RWPE1 (cell line): ENCODE results near the gene VRK2.

Source experiments
- CTCF ChIA-PET: fragments of 350-600 bp; sonication (Branson Sonifier 250); formaldehyde crosslinking; extraction: SDS; loops from one replicate; lab custom pipeline; 2021; lab: Yijun Ruan, JAX
- POLR2A ChIA-PET: fragments of 400-600 bp; formaldehyde crosslinking; extraction: SDS; loops from one replicate; lab custom pipeline; 2020; ENCODE audit warnings: antibody characterized with exemption; ENCODE audit not compliant: low non-redundant PET; lab: Yijun Ruan, JAX
- DNase-seq: peaks from one replicate; pipeline ENCODE4 v3.0.0; 2012; ENCODE audit warnings: low spot score
- H3K27ac ChIP-seq: fragments of 450-650 bp; 2 replicates; pipeline ENCODE4 v1.5.1; 2017
- CTCF ChIP-seq: fragments of 450-650 bp; conservative IDR thresholded peaks from 2 replicates; pipeline ENCODE4 v1.5.1; 2017; ENCODE audit warnings: low read depth, mild to moderate bottlenecking

Gene VRK2

DNA sequence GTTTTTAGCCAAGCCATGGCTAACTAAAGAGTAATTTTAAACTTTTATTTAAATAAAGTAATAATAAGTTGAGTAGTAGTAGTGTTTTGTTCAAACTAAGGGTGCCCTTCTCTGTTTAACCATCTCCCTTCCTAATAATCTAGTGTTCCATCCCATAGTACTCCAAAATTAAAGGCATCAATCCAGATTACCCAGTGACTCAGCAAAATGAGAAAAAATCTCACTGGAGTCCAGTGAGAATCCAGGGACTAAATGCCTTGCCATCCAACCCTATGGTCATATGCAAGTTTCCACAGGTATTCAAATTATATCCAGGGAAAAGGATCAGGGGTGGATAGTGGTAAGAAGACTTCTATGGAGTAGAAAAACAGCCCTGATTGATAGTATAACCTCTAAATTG is 19.6 kb upstream of the VRK2 start:
- POLR2A ChIA-PET, result no interaction called here
- TF ChIP-seq CTCF, result no peak
- CTCF ChIA-PET, result no interaction called here
- H3K27ac ChIP-seq, result no peak overlapping the region
- no peak for DNase-seq

DNA sequence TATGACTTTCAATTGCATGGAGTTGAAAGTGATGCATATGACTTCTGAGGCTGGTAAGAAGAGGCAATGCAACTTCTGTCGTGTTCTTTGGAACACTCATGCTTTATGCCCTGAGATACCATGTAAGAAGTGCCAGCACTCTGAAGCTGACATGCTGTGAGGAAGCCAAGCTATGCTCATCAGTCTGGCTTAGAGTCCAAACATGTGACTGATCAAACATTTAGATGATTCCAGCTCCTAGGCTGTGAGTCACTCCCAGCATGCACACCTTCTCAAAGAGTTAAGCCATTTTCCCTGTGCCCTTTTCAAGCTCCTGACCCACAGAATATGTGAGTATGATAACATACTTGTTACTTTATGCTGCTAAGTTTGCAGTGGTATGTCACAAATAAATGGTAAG is 15.8 kb upstream of the VRK2 start:
- H3K27ac ChIP-seq, result no peak overlapping the region
- ChIA-PET POLR2A (no interaction called here), CTCF (no interaction called here)
- DNase-seq, result no peak
- TF ChIP-seq CTCF, result no peak

- DNase-seq, result no peak
- TF ChIP-seq CTCF, result no peak
- POLR2A ChIA-PET, result no interaction called here
- CTCF ChIA-PET, result no interaction called here
- H3K27ac ChIP-seq, result no peak overlapping the region
Observed at GRCh38 chr2:58032016-58032763, 14.4 kb upstream of the VRK2 start.

DNA sequence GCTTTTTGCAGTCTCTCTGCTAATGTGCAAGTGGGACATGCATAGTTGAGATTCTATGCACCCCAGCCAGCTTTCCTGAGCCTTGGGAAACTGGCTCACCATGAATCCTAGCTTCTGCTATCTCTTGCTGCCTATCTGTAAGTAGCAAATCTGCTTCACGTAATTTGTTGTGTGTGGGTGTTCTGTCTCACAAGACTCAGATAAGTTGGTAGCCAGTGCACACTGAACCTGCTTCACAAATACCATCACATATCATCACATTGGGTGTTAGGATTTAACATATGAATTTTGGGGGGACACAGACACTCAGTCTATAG is 13.9 kb upstream of the VRK2 start:
- ChIA-PET POLR2A (no interaction called here), CTCF (no interaction called here)
- H3K27ac ChIP-seq, result no peak overlapping the region
- DNase-seq, result no peak
- TF ChIP-seq CTCF, result no peak

DNA sequence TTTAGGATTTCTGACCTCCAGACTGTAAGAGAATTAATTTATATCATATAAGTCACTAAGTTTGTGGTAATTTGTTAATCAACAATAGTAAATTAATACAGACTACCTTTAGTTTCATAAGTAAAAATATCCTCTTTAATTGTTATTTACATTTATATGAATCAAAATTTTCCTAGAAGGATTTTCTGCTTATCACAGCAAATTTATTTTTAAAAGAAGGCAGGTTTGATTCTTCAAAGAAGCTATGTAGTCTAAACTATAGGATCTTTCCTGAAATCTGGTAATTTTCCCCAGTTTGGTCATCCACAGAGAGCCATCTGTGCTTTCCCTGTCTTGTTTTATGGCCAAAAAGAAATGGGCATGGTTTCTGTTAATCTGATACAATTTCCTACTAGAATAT is 13.1 kb upstream of the VRK2 start:
- ChIA-PET CTCF (interaction anchor here (0.6 kb wide), 1 partner anchor 13 kb away, joined by 5 read pairs; the partner anchor contains the start of gene VRK2), POLR2A (no interaction called here)
- no peak for TF ChIP-seq CTCF
- DNase-seq, result no peak
- no peak overlapping the region for H3K27ac ChIP-seq

DNA sequence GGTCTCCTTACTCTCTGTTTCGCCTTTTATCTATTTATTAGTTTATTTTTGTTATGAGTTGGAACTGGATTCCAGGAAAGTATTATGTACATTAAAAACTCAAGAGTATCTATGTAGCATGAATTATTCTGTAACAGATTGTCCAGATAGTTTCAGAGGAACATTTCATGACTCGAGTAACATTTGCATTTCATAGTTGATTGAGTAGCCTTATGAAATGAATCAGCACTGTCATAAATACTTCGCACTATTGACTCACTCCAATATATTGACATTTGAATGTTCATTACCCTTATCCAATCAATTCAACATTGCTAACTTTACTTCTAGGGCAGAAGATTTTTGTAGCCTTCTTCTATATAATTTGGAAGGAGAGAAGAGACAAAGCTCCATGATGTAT is 11.3 kb upstream of the VRK2 start:
- no peak for TF ChIP-seq CTCF
- ChIA-PET CTCF (no interaction called here), POLR2A (no interaction called here)
- H3K27ac ChIP-seq, result no peak overlapping the region
- no peak for DNase-seq

DNA sequence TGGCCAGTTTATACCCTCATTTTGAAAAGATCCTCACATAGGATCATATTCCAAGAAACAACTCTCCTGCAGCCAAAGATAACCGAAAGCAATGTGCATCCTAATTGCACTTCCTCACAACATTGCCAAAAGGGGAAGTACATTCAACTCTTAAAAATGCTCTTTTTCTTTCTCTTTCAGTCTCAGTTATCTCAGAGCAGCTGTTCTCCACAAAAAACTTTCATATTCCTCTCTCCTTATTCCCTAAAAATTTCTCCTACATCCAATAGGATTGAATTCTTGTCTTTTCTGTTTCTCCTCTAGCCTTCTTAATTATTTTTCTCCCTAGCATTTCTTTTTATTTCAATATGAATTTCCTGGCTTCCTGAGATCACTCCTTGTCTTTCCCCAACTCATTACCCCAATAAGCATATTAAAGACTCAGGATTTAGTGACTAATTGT is 7.4 kb upstream of the VRK2 start:
- CTCF ChIA-PET, result no interaction called here
- DNase-seq, result no peak
- no peak for TF ChIP-seq CTCF
- POLR2A ChIA-PET, result no interaction called here
- H3K27ac ChIP-seq, result no peak overlapping the region
